ENCODE results near the gene KLF12. TPM values are rescaled to one million over a fixed set of nuclear protein-coding genes. Genes with fewer than 3 reads are reported as not detected.

The KLF12 gene
- total and polyA plus RNA-seq, 2 experiments from 2014 or later, result 5.1 to 13.9 TPM

DNA sequence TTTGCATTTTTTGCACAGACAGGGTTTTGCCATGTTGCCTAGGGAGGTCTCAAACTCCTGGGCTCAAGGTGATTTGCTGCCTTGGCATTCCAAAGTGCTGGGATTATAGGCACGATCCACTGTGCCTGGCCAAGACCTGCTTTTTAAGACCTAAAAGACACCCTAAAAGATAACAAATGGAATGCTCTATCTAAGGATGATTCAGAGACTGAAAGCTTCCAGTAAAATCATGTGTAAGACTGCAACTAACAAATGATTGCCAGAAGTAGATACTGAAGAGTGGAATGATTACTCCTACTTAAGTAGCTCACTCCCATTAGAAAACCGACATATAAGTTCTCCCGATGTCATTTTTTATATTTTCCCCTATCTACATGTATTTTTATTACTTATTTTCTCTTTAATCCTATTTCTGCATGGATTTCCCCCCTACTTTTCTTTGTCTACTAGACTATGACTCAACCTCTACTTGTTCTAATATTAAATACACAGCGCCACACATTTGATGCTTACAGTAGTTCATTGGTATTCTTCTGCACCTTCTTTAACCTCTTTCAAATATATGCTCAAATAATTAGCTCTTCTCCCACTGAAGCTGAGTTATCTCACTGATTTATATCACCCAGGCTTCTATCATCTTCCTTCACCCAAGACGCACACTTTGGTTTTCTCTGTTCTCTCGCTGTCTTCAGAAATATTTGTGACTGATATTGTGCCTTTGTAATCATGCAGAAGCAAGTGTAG is 32.2 kb upstream of the KLF12 start:
- DNase-seq (ENCODE audit: low spot score), result no peak
- Histone ChIP-seq H3K9me3 (ENCODE audit: low read depth) (no peaks in the 10 kb centered on the region), H3K4me1 (ENCODE audit: insufficient read depth) (no peaks in the 10 kb centered on the region), H3K4me2 (no peak overlapping the region), H3K9me2 (replicated peaks; ENCODE audit: insufficient read depth) (no peaks in the 10 kb centered on the region), H3K27ac (no peak overlapping the region), H2AFZ (no peak overlapping the region), H3K36me3 (replicated peaks; ENCODE audit: insufficient read depth, low read depth) (no peaks in the 10 kb centered on the region), H3K79me2 (no peaks in the 10 kb centered on the region), H4K20me1 (ENCODE audit: insufficient read depth, poor library complexity, severe bottlenecking) (no peaks in the 10 kb centered on the region), H3K4me3 (no peak overlapping the region), H3K27me3 (no peaks in the 10 kb centered on the region)
- TF ChIP-seq EZH2phosphoT487 (IDR thresholded peaks at IDR 0.05; ENCODE audit: low read depth, severe bottlenecking, unreplicated experiment) (no peak), EZH2 (IDR thresholded peaks at IDR 0.05; ENCODE audit: borderline replicate concordance) (no peak)
- TF ChIP-seq, protein P1, sequence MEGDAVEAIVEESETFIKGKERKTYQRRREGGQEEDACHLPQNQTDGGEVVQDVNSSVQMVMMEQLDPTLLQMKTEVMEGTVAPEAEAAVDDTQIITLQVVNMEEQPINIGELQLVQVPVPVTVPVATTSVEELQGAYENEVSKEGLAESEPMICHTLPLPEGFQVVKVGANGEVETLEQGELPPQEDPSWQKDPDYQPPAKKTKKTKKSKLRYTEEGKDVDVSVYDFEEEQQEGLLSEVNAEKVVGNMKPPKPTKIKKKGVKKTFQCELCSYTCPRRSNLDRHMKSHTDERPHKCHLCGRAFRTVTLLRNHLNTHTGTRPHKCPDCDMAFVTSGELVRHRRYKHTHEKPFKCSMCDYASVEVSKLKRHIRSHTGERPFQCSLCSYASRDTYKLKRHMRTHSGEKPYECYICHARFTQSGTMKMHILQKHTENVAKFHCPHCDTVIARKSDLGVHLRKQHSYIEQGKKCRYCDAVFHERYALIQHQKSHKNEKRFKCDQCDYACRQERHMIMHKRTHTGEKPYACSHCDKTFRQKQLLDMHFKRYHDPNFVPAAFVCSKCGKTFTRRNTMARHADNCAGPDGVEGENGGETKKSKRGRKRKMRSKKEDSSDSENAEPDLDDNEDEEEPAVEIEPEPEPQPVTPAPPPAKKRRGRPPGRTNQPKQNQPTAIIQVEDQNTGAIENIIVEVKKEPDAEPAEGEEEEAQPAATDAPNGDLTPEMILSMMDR (IDR thresholded peaks at IDR 0.05; ENCODE audit: poor library complexity), result no peak
- WGBS (ENCODE audit: low lambda C conversion rate, missing lambda C conversion rate), result 81% methylated on average over 6 of the region's 6 CpGs

DNA sequence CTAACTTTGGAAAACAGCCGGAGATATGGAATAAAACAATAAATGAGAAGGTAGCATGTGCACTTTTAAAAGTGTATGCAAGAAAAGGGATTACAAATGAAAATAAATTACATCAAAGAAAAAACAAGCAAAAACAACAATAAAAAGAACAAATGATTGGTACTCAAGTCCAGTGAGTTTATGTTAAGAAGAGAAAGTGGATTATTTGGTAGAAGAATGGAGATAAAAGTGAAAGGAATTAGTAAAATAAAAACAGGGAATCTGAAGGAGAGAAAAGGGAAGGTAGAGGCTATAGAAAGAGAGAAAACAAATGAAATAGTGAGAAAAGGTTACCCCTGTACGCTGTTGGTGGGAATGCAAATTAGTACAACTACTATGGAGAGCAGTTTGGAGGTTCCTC is 28.6 kb upstream of the KLF12 start:
- DNase-seq (ENCODE audit: low spot score), result no peak

DNA sequence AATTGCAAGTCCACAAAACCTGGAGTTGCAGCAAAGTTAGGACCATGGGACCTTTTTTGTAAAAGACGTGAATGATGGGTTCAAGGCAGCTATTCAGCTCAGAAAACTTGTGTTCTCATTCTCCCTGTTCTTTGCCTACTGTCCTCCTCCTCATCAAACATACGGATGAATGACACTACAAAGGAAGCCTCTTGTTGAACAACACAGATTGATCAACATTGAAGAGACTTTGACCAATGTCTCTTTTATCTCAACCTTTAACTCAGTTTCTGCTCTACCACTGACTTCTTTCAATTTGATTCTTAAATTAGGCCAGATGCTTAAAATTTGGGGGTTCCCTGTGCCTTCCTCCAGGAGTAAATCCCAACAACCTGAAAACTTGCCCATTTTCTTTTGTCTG is 27.9 kb upstream of the KLF12 start:
- Histone ChIP-seq H3K79me2 (no peaks in the 10 kb centered on the region), H3K9me3 (ENCODE audit: low read depth) (no peaks in the 10 kb centered on the region), H3K36me3 (replicated peaks; ENCODE audit: insufficient read depth, low read depth) (no peaks in the 10 kb centered on the region), H3K4me3 (no peak overlapping the region), H4K20me1 (ENCODE audit: insufficient read depth, poor library complexity, severe bottlenecking) (no peaks in the 10 kb centered on the region), H2AFZ (no peak overlapping the region), H3K27ac (no peak overlapping the region), H3K4me1 (ENCODE audit: insufficient read depth) (no peaks in the 10 kb centered on the region), H3K9me2 (replicated peaks; ENCODE audit: insufficient read depth) (no peaks in the 10 kb centered on the region), H3K27me3 (no peaks in the 10 kb centered on the region), H3K4me2 (no peak overlapping the region)
- TF ChIP-seq EZH2phosphoT487 (IDR thresholded peaks at IDR 0.05; ENCODE audit: low read depth, severe bottlenecking, unreplicated experiment) (no peak), EZH2 (IDR thresholded peaks at IDR 0.05; ENCODE audit: borderline replicate concordance) (no peak)
- TF ChIP-seq, protein P1 (IDR thresholded peaks at IDR 0.05; ENCODE audit: poor library complexity), result no peak
- DNase-seq (ENCODE audit: low spot score), result no peak
- WGBS (ENCODE audit: low lambda C conversion rate, missing lambda C conversion rate), result 75% methylated on average over 2 of the region's 2 CpGs

More for the DNA sequence above, 28.6 kb upstream of the KLF12 start:
- H4K20me1 ChIP-seq (ENCODE audit: insufficient read depth, poor library complexity, severe bottlenecking), result no peaks in the 10 kb centered on the region
- no peak overlapping the region for H2AFZ ChIP-seq
- H3K79me2 ChIP-seq, result no peaks in the 10 kb centered on the region
- no peaks in the 10 kb centered on the region for H3K27me3 ChIP-seq
- TF ChIP-seq EZH2phosphoT487 (IDR thresholded peaks at IDR 0.05; ENCODE audit: low read depth, severe bottlenecking, unreplicated experiment) (no peak), EZH2 (IDR thresholded peaks at IDR 0.05; ENCODE audit: borderline replicate concordance) (no peak)
- TF ChIP-seq, protein P1 (IDR thresholded peaks at IDR 0.05; ENCODE audit: poor library complexity), result no peak
- no peaks in the 10 kb centered on the region for H3K36me3 ChIP-seq (replicated peaks; ENCODE audit: insufficient read depth, low read depth)
- no peak overlapping the region for H3K4me2 ChIP-seq
- no peaks in the 10 kb centered on the region for H3K4me1 ChIP-seq (ENCODE audit: insufficient read depth)
- no peak overlapping the region for H3K4me3 ChIP-seq
- no peaks in the 10 kb centered on the region for H3K9me2 ChIP-seq (replicated peaks; ENCODE audit: insufficient read depth)
- no peaks in the 10 kb centered on the region for H3K9me3 ChIP-seq (ENCODE audit: low read depth)
- H3K27ac ChIP-seq, result no peak overlapping the region
- 93% methylated on average over 2 of the region's 2 CpGs for WGBS (ENCODE audit: low lambda C conversion rate, missing lambda C conversion rate)
